ENCODE results near the gene SGCE.

Gene SGCE

DNA sequence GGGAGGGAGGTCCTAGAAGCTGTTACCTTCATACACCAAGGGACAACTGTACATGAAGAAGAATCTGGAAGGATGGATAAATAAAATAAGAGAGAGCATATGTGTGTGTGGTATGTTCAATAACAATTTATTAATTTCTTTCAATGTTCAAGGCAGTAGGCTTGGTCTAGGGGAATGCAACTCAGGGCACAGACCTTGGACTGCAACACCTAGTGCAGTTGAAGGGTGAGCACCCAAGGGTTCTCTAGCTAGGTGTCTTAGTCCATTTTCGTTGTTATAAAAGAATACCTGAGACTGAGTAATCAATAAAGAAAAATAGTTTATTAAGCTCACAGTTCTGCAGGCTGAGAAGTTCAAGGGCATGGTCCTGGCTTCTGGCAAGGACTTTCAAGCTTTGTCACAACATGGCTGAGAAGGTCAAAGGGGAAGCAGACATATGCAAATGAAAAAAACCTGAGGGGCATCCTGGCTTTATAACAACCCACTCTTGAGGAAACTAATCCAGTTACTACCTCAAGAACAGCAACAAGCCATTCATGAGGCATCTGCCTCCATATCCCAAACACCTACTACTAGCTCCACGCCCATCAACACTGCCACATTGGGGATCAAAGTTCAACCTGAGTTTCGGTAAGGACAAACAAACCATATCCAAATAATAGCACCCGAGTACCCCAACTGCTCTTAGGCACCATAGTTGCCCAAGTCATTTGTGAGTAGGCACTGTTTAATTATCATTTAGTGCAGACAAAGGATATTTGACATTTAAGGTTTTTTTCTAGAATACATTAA, 15.7 kb upstream of the SGCE start:
- DNase-seq (no peak), ATAC-seq (replicated peaks) (no peak)
- no peaks in the 10 kb centered on the region for H3K36me3 Mint-ChIP-seq
- H3K9me3 Mint-ChIP-seq = no peaks in the 10 kb centered on the region
- no peak overlapping the region for H3K4me3 Mint-ChIP-seq
- H3K27ac Mint-ChIP-seq = no peak overlapping the region
- H3K27me3 Mint-ChIP-seq = no peaks in the 10 kb centered on the region
- no peaks in the 10 kb centered on the region for H3K4me1 Mint-ChIP-seq

- DNase-seq (no peak), ATAC-seq (replicated peaks) (no peak)
- H3K27ac Mint-ChIP-seq = no peak overlapping the region
- H3K27me3 Mint-ChIP-seq = no peaks in the 10 kb centered on the region
- no peak overlapping the region for H3K4me3 Mint-ChIP-seq
- no peaks in the 10 kb centered on the region for H3K9me3 Mint-ChIP-seq
- no peaks in the 10 kb centered on the region for H3K36me3 Mint-ChIP-seq
- no peaks in the 10 kb centered on the region for H3K4me1 Mint-ChIP-seq
Measured at GRCh38 chr7:94669773-94670495, 14.0 kb upstream of the SGCE start.

GRCh38 chr7:94666879-94667587, 11.1 kb upstream of the SGCE start:
- Mint-ChIP-seq H3K27ac (no peak overlapping the region), H3K9me3 (no peaks in the 10 kb centered on the region), H3K36me3 (no peaks in the 10 kb centered on the region), H3K27me3 (no peaks in the 10 kb centered on the region), H3K4me1 (peaks cover 0 to 8% of the 10 kb centered on the region in 2 donors), H3K4me3 (no peak overlapping the region)
- ATAC-seq (replicated peaks) = no peak
- no peak for DNase-seq

DNA sequence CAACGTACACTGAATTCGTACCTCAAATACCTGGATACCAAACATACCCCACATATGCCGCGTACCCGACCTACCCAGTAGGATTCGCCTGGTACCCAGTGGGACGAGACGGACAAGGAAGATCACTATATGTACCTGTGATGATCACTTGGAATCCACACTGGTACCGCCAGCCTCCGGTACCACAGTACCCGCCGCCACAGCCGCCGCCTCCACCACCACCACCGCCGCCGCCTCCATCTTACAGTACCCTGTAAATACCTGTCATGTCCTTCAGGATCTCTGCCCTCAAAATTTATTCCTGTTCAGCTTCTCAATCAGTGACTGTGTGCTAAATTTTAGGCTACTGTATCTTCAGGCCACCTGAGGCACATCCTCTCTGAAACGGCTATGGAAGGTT, 9.5 kb upstream of the SGCE start:
- no peaks in the 10 kb centered on the region for H3K36me3 Mint-ChIP-seq
- no peak for ATAC-seq (replicated peaks)
- no peak overlapping the region for H3K4me3 Mint-ChIP-seq
- H3K27me3 Mint-ChIP-seq = no peaks in the 10 kb centered on the region
- H3K4me1 Mint-ChIP-seq = peaks cover 0 to 9% of the 10 kb centered on the region in 2 donors
- H3K9me3 Mint-ChIP-seq = no peaks in the 10 kb centered on the region
- H3K27ac Mint-ChIP-seq = no peak overlapping the region
- no peak for DNase-seq

DNA sequence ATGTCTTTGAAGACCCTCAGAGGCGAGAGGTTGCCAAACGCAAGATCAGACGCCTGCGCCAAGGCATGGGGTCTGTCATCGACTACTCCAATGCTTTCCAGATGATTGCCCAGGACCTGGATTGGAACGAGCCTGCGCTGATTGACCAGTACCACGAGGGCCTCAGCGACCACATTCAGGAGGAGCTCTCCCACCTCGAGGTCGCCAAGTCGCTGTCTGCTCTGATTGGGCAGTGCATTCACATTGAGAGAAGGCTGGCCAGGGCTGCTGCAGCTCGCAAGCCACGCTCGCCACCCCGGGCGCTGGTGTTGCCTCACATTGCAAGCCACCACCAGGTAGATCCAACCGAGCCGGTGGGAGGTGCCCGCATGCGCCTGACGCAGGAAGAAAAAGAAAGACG, 8.1 kb upstream of the SGCE start:
- Mint-ChIP-seq H3K4me1 (peaks cover 0 to 9% of the 10 kb centered on the region in 2 donors), H3K36me3 (no peaks in the 10 kb centered on the region), H3K27me3 (no peaks in the 10 kb centered on the region), H3K4me3 (no peak overlapping the region), H3K9me3 (no peaks in the 10 kb centered on the region), H3K27ac (no peak overlapping the region)
- DNase-seq = no peak
- no peak for ATAC-seq (replicated peaks)

- H3K4me1 Mint-ChIP-seq = peaks cover 0 to 9% of the 10 kb centered on the region in 2 donors
- no peak overlapping the region for H3K27ac Mint-ChIP-seq
- DNase-seq (no peak), ATAC-seq (replicated peaks) (no peak)
- H3K27me3 Mint-ChIP-seq = no peaks in the 10 kb centered on the region
- H3K9me3 Mint-ChIP-seq = no peaks in the 10 kb centered on the region
- H3K36me3 Mint-ChIP-seq = no peaks in the 10 kb centered on the region
- H3K4me3 Mint-ChIP-seq = no peak overlapping the region
Measured at GRCh38 chr7:94662548-94662947, 6.6 kb upstream of the SGCE start.

GRCh38 chr7:94660006-94660405, 4.1 kb upstream of the SGCE start:
- H3K36me3 Mint-ChIP-seq = no peaks in the 10 kb centered on the region
- peaks cover 4 to 7% of the 10 kb centered on the region in 2 donors for H3K27me3 Mint-ChIP-seq
- no peaks in the 10 kb centered on the region for H3K9me3 Mint-ChIP-seq
- ATAC-seq (replicated peaks) (no peak), DNase-seq (no peak)
- peaks cover 4 to 18% of the 10 kb centered on the region in 2 donors for H3K4me1 Mint-ChIP-seq
- H3K4me3 Mint-ChIP-seq = no peak overlapping the region
- H3K27ac Mint-ChIP-seq = no peak overlapping the region

DNA sequence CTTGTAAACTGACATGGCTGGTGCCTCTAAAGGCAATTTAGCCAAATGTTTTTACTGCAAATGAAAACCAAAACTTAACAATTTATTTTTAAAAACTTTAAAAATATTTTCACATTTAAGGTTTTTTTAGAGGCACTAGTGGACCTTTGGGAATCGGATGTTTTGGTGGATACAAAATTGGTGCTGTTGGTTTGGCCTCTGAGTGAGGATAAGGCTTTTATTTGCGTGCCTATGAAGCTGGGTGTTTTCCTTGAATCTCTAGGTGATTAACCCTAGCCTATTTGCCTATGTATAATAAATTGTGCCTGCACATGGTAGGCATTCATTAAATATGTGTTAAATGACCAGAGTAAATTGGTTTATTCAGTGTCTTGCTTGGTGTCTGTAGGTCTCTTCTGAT, 2.9 kb upstream of the SGCE start:
- H3K4me3 Mint-ChIP-seq = no peak overlapping the region
- ATAC-seq (replicated peaks) = no peak
- no peak overlapping the region for H3K27ac Mint-ChIP-seq
- H3K27me3 Mint-ChIP-seq = peaks cover 4 to 8% of the 10 kb centered on the region in 2 donors
- H3K9me3 Mint-ChIP-seq = no peaks in the 10 kb centered on the region
- DNase-seq = no peak
- peaks cover 4 to 22% of the 10 kb centered on the region in 2 donors for H3K4me1 Mint-ChIP-seq
- H3K36me3 Mint-ChIP-seq = no peaks in the 10 kb centered on the region

GRCh38 chr7:94657771-94658693, 2.1 kb upstream of the SGCE start:
- H3K27ac Mint-ChIP-seq = no peak overlapping the region
- peak overlapping the region; percentile 85 to 92 for H3K4me3 Mint-ChIP-seq
- H3K4me1 Mint-ChIP-seq = peaks cover 4 to 22% of the 10 kb centered on the region in 2 donors
- no peaks in the 10 kb centered on the region for H3K9me3 Mint-ChIP-seq
- ATAC-seq (replicated peaks) (peak; percentile 86 to 88), DNase-seq (peak; percentile 97)
- H3K36me3 Mint-ChIP-seq = no peaks in the 10 kb centered on the region
- peaks cover 4 to 8% of the 10 kb centered on the region in 2 donors for H3K27me3 Mint-ChIP-seq

DNA sequence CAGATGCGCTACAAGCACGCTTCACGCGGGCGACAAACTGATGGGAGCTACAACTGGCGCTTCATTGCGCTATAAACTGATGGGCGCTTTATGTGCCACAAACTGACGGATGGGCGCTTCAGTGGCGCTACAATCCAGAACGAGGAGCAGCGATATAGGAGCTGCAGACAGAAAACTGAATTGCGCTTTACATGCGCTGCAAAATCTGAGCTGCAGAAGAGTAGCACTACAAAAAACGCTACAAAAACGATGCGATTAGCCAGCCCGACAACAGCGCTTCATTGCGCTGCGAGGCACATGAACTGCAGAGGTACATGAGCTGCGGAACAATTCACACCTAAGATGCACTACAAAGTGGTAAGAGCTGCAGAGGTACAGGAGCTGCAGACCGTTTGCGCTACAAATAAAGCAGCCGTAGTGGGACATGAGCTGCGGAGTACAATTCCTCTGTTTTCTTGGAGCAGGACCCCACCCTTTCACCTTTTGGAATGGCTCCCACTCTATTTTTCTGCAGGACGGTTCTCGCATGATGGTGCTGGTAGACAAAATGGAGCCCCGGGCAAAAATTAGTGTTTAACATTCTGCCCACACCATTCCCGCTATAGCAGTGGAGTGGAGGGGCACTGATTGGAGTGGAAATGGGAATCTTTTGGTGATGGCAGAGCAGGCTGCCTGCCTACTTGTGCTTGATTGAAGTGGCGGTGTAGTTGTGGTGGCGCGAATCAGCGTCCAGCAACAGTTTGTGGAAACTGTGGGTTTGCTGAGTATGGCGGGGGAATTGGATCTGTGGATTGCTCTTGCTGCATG, 1.2 kb upstream of the SGCE start:
- Mint-ChIP-seq H3K9me3 (no peaks in the 10 kb centered on the region), H3K4me1 (peaks cover 4 to 15% of the 10 kb centered on the region in 2 donors), H3K27me3 (peaks cover 6 to 10% of the 10 kb centered on the region in 2 donors), H3K27ac (peak overlapping the region; percentile 92), H3K36me3 (no peaks in the 10 kb centered on the region), H3K4me3 (peak overlapping the region; percentile 85 to 92)
- DNase-seq = peak; percentile 18
- no peak for ATAC-seq (replicated peaks)

DNA sequence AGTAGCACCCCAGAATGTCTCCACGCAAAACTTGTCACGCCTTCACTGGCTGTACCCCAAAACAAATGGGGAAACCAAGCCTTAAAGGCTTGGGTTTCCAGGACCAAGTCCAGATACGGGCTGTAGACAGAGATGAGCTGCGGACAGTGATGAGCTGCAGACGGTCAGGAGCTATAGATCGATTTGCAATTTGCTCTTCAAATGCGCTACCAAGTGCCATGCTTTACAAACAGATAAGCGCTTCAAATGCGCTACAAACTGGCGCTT, 658 bp upstream of the SGCE start:
- Mint-ChIP-seq H3K27me3 (peaks cover 10 to 15% of the 10 kb centered on the region in 2 donors), H3K27ac (no peak overlapping the region), H3K36me3 (no peaks in the 10 kb centered on the region), H3K4me3 (peak overlapping the region; percentile 85 to 92), H3K9me3 (no peaks in the 10 kb centered on the region), H3K4me1 (peaks cover 4 to 14% of the 10 kb centered on the region in 2 donors)
- ATAC-seq (replicated peaks) = no peak
- DNase-seq = no peak

DNA sequence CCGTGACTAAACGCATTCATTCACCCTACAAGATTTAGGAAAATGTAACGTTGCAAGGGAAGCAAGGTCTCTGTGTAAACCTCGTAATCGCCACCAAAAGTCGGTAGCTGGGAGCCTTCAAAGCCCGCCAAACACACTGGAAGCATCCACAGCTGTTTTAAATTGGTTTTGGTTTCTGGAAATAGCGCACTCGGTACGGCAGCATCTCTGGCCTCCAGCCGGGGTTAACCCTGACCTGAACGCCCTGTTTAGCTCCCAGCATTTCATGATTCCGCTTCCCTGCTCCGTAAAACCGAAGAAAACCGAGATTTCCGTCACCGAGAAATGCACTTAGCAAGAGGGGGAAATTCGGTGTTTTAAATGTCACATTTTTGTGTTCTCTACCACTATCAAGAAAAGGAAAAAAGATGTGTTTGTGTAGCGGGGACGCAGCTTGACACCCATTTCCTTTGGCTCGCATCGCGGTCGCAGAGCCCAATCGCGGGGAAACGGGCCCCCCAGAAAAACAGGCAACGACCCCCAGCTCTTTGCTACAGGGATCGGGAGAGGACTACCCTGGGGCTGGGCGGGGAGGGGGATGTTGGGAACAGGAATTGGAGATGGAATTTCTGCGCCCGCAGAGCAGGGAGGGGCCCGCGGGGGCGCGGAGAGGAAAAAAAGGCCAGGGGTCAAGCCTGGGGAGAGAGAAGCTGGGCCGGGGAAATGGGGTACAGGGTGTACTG, 646 bp downstream of the SGCE start:
- Mint-ChIP-seq H3K9me3 (no peaks in the 10 kb centered on the region), H3K4me3 (peak overlapping the region; percentile 85 to 92), H3K27ac (peak overlapping the region; percentile 81), H3K27me3 (peaks cover 10 to 15% of the 10 kb centered on the region in 2 donors), H3K4me1 (peaks cover 6 to 15% of the 10 kb centered on the region in 2 donors), H3K36me3 (no peaks in the 10 kb centered on the region)
- DNase-seq = no peak
- no peak for ATAC-seq (replicated peaks)

GRCh38 chr7:94654783-94655125, 1.2 kb downstream of the SGCE start:
- H3K27ac Mint-ChIP-seq = no peak overlapping the region

More at GRCh38 chr7:94654783-94655125, 1.2 kb downstream of the SGCE start:
- Mint-ChIP-seq H3K27me3 (peaks cover 10 to 15% of the 10 kb centered on the region in 2 donors), H3K9me3 (no peaks in the 10 kb centered on the region), H3K4me1 (peaks cover 6 to 20% of the 10 kb centered on the region in 2 donors), H3K36me3 (no peaks in the 10 kb centered on the region), H3K4me3 (peak overlapping the region; percentile 85 to 92)
- no peak for ATAC-seq (replicated peaks)
- DNase-seq = no peak
